A549 (cell line): Measurements from ENCODE around the gene ATP5F1C.

Experiments used
- CBX8 ChIP-seq: fragments of 200-600 bp; sonication (generic); IDR thresholded peaks from 2 replicates; pipeline ENCODE4 v1.6.1; 2016
- CTCF ChIP-seq: fragments of >200 bp; sonication (Bioruptor Twin); formaldehyde crosslinking; IDR thresholded peaks from 3 replicates; pipeline ENCODE4 v1.5.1; 2016
- JUN ChIP-seq, 2 experiments: fragments of >200 bp; sonication (Bioruptor Twin); formaldehyde crosslinking; IDR thresholded peaks; 2 replicates in 1 of 2; 3 replicates in 1 of 2; pipeline ENCODE4 v1.6.1; 2016 to 2017
- MAFK ChIP-seq: fragments of 450-650 bp; IDR thresholded peaks from 2 replicates; pipeline ENCODE4 v1.6.1; 2014; ENCODE audit not compliant: partially characterized antibody
- RAD21 ChIP-seq, 2 experiments: fragments of >200 bp in 1 of 2; sonication (Bioruptor Twin) in 1 of 2; formaldehyde crosslinking in 1 of 2; IDR thresholded peaks in 1 of 2; conservative IDR thresholded peaks in 1 of 2; 2 replicates in 1 of 2; 3 replicates in 1 of 2; pipeline ENCODE4 v1.6.1; 2012 to 2018; ENCODE audit warnings: inconsistent platforms in 1 of 2
- RARB ChIP-seq: fragments of 250-450 bp; sonication (Bioruptor Pico); IDR thresholded peaks from 2 replicates; pipeline ENCODE4 v1.8.0; 2021; ENCODE audit warnings: mild to moderate bottlenecking, moderate library complexity
- RCOR1 ChIP-seq: fragments of 150-350 bp; IDR thresholded peaks from 2 replicates; pipeline ENCODE4 v1.6.1; 2014; ENCODE audit warnings: antibody characterized with exemption, low read length, low read depth
- REST ChIP-seq: fragments of 200-600 bp; sonication (generic); IDR thresholded peaks from 2 replicates; pipeline ENCODE4 v1.6.1; 2016; ENCODE audit warnings: antibody characterized with exemption, mild to moderate bottlenecking, moderate library complexity

- TF ChIP-seq CTCF, result no peak
- no peak for TF ChIP-seq MAFK
- TF ChIP-seq RCOR1, result no peak
- TF ChIP-seq CBX8, result no peak
- no peak for TF ChIP-seq RARB
- no peak for TF ChIP-seq JUN (IDR thresholded peaks at IDR 0.05)
- no peak for TF ChIP-seq REST
- TF ChIP-seq RAD21 (conservative IDR thresholded peaks at IDR 0.05 in 1 of 2, IDR thresholded peaks at IDR 0.05 in 1 of 2), result no peak
Observed at GRCh38 chr10:7768417-7768816, 19.6 kb upstream of the ATP5F1C start.
